ENCODE data around the gene ABLIM2.

The ABLIM2 gene

GRCh38 chr4:8101213-8102075 lies 57.2 kb downstream of the ABLIM2 start:
- no peak for DNase-seq

- no peak for DNase-seq
Observed at GRCh38 chr4:8099981-8100464, 58.6 kb downstream of the ABLIM2 start.

GRCh38 chr4:8098506-8098905 lies 60.1 kb downstream of the ABLIM2 start:
- no peak for DNase-seq

GRCh38 chr4:8097721-8098345 lies 60.8 kb downstream of the ABLIM2 start:
- no peak for DNase-seq

- DNase-seq = no peak
Observed at GRCh38 chr4:8097141-8097541, 61.5 kb downstream of the ABLIM2 start.

- DNase-seq = no peak
Observed at GRCh38 chr4:8096690-8097061, 61.9 kb downstream of the ABLIM2 start.

GRCh38 chr4:8095956-8096689 lies 62.5 kb downstream of the ABLIM2 start:
- no peak for DNase-seq

- no peak for DNase-seq
Observed at GRCh38 chr4:8093587-8094274, 64.9 kb downstream of the ABLIM2 start.

- no peak for DNase-seq
Observed at GRCh38 chr4:8092282-8092681, 66.3 kb downstream of the ABLIM2 start.

GRCh38 chr4:8090744-8091301 lies 67.8 kb downstream of the ABLIM2 start:
- no peak for DNase-seq

- no peak for DNase-seq
Observed at GRCh38 chr4:8090312-8090711, 68.3 kb downstream of the ABLIM2 start.

- DNase-seq = no peak
Observed at GRCh38 chr4:8089862-8090261, 68.8 kb downstream of the ABLIM2 start.

GRCh38 chr4:8088966-8089491 lies 69.6 kb downstream of the ABLIM2 start:
- no peak for DNase-seq

GRCh38 chr4:8087921-8088495 lies 70.6 kb downstream of the ABLIM2 start:
- DNase-seq = no peak

GRCh38 chr4:8086783-8087445 lies 71.7 kb downstream of the ABLIM2 start:
- peak; percentile 13 for DNase-seq

GRCh38 chr4:8085491-8086117 lies 73.0 kb downstream of the ABLIM2 start:
- DNase-seq = peak; percentile 9

- no peak for DNase-seq
Observed at GRCh38 chr4:8084712-8085490, 73.7 kb downstream of the ABLIM2 start.

GRCh38 chr4:8084031-8084660 lies 74.5 kb downstream of the ABLIM2 start:
- DNase-seq = no peak

GRCh38 chr4:8083086-8083825 lies 75.4 kb downstream of the ABLIM2 start:
- DNase-seq = no peak
